Upper lobe of left lung (tissue), 6 donors: ENCODE data around the gene ATL1. TPM values are rescaled to one million over a fixed set of nuclear protein-coding genes. Genes with fewer than 3 reads are reported as not detected.

ENCODE experiments used
- ATAC-seq, 2 donors: fragments of 200-7000 bp; cut with Tn5 transposase; one replicate each; pipeline ENCODE4 v1.9.1; 2022; ENCODE audit warnings: mild to moderate bottlenecking in 2 of 2, moderate library complexity in 2 of 2; ENCODE audit not compliant: low FRiP score in 2 of 2
- DNase-seq, 2 donors: peaks; one replicate each; pipeline ENCODE4 v3.0.0-alpha.2; 2019 to 2020
- H3K27ac ChIP-seq, 4 donors: fragments of 200-600 bp; sonication (generic); one replicate each; pipeline ENCODE4 v1.5.1; 2016 to 2019
- H3K27me3 ChIP-seq, 4 donors: fragments of 200-600 bp; sonication (generic); one replicate each; pipeline ENCODE4 v1.5.1; 2017 to 2019
- H3K36me3 ChIP-seq, 4 donors: fragments of 200-600 bp; sonication (generic); one replicate each; pipeline ENCODE4 v1.5.1; 2016 to 2019
- H3K4me1 ChIP-seq, 4 donors: fragments of 200-600 bp; sonication (generic); one replicate each; pipeline ENCODE4 v1.5.1; 2018 to 2019
- H3K4me3 ChIP-seq, 4 donors: fragments of 200-600 bp; sonication (generic); one replicate each; pipeline ENCODE4 v1.5.1; 2017 to 2019; ENCODE audit warnings: mild to moderate bottlenecking in 2 of 4, moderate library complexity in 1 of 4
- H3K9me3 ChIP-seq, 4 donors: fragments of 200-600 bp; sonication (generic); one replicate each; pipeline ENCODE4 v1.5.1; 2018 to 2019
- EP300 ChIP-seq, 4 donors: sonication (generic); formaldehyde crosslinking; IDR thresholded peaks; one replicate each; pipeline ENCODE4 v1.5.1; 2017; ENCODE audit warnings: antibody characterized with exemption in 4 of 4, control low read depth in 2 of 4
- POLR2A ChIP-seq, 4 donors: fragments of 450-650 bp; IDR thresholded peaks; one replicate each; pipeline ENCODE4 v1.5.1; 2016 to 2017; ENCODE audit warnings: antibody characterized with exemption in 4 of 4, mild to moderate bottlenecking in 2 of 4
- POLR2AphosphoS5 ChIP-seq, 2 donors: sonication (generic); formaldehyde crosslinking; IDR thresholded peaks; one replicate each; pipeline ENCODE4 v1.5.1; 2017; ENCODE audit warnings: antibody characterized with exemption in 2 of 2
- WGBS, 2 donors: methylation state at CpG; one replicate each; pipeline ENCODE4 v1.1.5; 2017 to 2018; 5-methylcytosine and 5-hydroxymethylcytosine counted together
- total RNA-seq, 6 donors: library from RNA; depleted of rRNA in 4 of 6; stranded (reverse); fragments of >200 nt in 4 of 6; gene quantifications; one replicate each; pipeline versions ENCODE4 v1.1.0 to v1.2.1, GENCODE V29; 2016 to 2021
- TF ChIP-seq, protein P1 (sequence below), 6 experiments: fragments of 450-650 bp in 4 of 6; fragments of 200-600 bp in 2 of 6; sonication (generic) in 2 of 6; IDR thresholded peaks; one replicate each; pipeline ENCODE4 v1.5.1; 2016 to 2019; ENCODE audit warnings: antibody characterized with exemption in 6 of 6
- donor health status: DM: no; HTN: no; CAD: no; lungs with moderate emphysema.
- donor health status: DM: no; HTN: yes; CAD: no; lungs with severe emphysema.

The ATL1 gene
- total RNA-seq, 6 donors from 2014 or later = 1.3 to 7.9 (median 5.3) TPM

DNA sequence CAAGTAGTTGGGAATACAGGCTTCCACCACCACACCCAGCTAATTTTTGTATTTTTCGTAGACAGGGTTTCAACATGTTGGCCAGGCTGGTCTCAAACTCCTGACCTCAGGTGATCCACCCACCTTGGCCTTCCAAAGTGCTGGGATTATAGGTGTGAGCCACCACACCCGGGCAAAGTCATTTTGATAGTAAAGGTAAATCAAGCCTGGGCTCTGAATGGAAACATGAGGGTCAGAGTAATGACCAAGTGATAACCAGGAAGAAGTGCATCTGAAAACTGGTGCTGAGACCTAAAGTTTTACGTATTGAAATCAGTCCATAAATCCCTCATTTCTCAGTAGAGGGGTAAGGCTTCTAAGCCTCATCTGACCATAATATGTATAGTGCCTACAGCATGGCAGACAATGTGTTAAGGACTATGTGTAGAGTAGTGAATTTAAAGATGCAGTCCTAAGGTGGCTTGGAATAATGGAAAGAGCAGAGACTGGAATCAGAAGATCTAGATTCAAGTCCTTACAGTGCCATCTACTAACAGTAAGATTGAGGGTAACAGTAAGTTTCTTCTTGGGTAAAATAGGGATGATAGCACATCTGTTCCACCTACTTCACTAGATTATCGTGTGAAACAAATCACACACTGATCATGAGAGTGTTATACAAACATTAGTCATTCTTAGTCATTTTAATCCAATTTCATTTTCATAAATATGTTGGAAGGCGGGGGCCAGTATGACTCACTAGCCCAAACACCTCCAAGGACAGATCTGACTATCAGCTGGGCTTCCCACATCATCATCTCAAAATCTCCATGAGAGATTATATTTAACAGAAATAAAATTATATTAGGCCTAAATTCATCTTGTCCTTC, 38.8 kb upstream of the ATL1 start:
- WGBS, 2 donors = 54 to 63% methylated on average over 5 of the region's 5 CpGs
- no peaks in the 10 kb centered on the region for H3K36me3 ChIP-seq
- ATAC-seq (peak in 1 of 2 donors; percentile 90), DNase-seq (no peak)
- peaks cover 20 to 45% (median 35%) of the 10 kb centered on the region in 4 donors for H3K4me1 ChIP-seq
- no peak for TF ChIP-seq EP300 (IDR thresholded peaks at IDR 0.05)
- TF ChIP-seq, protein P1, sequence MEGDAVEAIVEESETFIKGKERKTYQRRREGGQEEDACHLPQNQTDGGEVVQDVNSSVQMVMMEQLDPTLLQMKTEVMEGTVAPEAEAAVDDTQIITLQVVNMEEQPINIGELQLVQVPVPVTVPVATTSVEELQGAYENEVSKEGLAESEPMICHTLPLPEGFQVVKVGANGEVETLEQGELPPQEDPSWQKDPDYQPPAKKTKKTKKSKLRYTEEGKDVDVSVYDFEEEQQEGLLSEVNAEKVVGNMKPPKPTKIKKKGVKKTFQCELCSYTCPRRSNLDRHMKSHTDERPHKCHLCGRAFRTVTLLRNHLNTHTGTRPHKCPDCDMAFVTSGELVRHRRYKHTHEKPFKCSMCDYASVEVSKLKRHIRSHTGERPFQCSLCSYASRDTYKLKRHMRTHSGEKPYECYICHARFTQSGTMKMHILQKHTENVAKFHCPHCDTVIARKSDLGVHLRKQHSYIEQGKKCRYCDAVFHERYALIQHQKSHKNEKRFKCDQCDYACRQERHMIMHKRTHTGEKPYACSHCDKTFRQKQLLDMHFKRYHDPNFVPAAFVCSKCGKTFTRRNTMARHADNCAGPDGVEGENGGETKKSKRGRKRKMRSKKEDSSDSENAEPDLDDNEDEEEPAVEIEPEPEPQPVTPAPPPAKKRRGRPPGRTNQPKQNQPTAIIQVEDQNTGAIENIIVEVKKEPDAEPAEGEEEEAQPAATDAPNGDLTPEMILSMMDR (IDR thresholded peaks at IDR 0.05) = no peak
- TF ChIP-seq POLR2AphosphoS5 (IDR thresholded peaks at IDR 0.05) = no peak
- no peak for TF ChIP-seq POLR2A (IDR thresholded peaks at IDR 0.05)
- no peaks in the 10 kb centered on the region for H3K9me3 ChIP-seq
- H3K4me3 ChIP-seq = no peak overlapping the region
- H3K27me3 ChIP-seq = no peaks in the 10 kb centered on the region
- peak overlapping the region in 3 of 4 donors; percentile 30 to 55 (median 40) for H3K27ac ChIP-seq

DNA sequence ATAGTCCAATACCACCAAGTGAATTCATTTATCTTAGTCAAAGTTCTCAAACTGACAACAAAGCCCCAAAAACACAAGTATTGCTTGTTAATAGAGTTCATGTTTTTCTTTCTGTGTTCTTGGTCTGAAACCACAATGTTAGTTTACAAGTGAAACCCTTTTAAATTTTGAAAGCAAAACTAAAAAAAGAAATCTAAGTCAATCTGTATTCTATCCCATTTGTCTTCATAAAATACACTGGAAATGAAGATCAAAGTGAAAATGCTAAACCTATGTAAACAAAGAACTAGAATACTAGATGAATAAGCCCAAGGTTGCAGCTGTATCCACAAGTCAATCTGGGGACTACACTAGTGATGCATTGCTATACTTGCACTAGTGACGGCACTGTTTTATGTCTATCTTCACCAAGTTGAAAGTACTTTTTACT, 38.0 kb upstream of the ATL1 start:
- H3K27ac ChIP-seq = peak overlapping the region in 2 of 4 donors; percentile 30 to 55
- no peak for ATAC-seq
- TF ChIP-seq EP300 (IDR thresholded peaks at IDR 0.05) (no peak), POLR2A (IDR thresholded peaks at IDR 0.05) (no peak), POLR2AphosphoS5 (IDR thresholded peaks at IDR 0.05) (no peak)
- TF ChIP-seq, protein P1 (IDR thresholded peaks at IDR 0.05) = no peak

DNA sequence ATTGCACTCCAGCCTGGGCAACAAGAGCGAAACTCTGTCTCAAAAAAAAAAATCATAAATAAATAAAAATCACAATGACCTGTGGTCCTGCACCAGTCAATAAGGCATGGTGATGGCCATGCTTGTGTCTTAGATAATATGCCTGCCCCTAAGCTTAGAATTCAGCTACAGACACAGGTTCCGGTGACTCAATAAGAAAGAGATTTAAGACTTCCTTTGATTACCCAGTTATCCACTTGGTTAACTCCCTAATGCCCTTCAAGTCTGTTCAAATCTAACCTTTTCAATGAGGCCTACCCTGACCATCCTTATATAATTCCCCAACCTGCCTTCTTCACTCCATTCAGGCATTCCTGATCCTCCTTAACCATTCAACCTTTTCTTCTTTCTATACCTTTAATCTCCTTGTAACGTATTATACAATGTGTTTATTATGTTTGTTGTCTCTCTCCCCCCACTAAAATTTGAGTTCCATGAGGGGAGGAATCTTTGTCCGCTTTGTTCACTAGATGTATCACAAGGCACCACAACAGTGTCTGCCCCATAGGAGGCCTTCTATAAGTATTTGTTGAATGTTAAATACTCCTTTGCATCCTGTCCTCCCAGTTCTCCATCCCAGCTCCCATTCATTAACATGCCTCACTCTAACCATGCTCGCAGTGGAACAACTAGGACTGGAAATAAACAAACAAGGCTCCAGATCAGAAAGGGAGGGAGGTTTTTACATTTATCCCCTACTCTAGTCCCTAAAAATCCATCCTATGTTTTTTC, 36.5 kb upstream of the ATL1 start:
- WGBS, 2 donors = 83 to 92% methylated on average over 5 of the region's 5 CpGs
- Histone ChIP-seq H3K27me3 (no peaks in the 10 kb centered on the region), H3K9me3 (no peaks in the 10 kb centered on the region), H3K27ac (peak overlapping the region in 1 of 4 donors; percentile 49), H3K4me1 (peaks cover 24 to 41% (median 34%) of the 10 kb centered on the region in 4 donors), H3K36me3 (no peaks in the 10 kb centered on the region), H3K4me3 (no peak overlapping the region)
- ATAC-seq (no peak), DNase-seq (no peak)
- TF ChIP-seq POLR2A (IDR thresholded peaks at IDR 0.05) (no peak), EP300 (IDR thresholded peaks at IDR 0.05) (no peak), POLR2AphosphoS5 (IDR thresholded peaks at IDR 0.05) (no peak)
- TF ChIP-seq, protein P1 (IDR thresholded peaks at IDR 0.05) = no peak

More for the DNA sequence above, 38.0 kb upstream of the ATL1 start:
- DNase-seq = no peak
- WGBS, 2 donors = 59 to 91% methylated on average over 1 of the region's 1 CpG
- H3K4me1 ChIP-seq = peaks cover 20 to 45% (median 32%) of the 10 kb centered on the region in 4 donors
- no peaks in the 10 kb centered on the region for H3K36me3 ChIP-seq
- no peaks in the 10 kb centered on the region for H3K27me3 ChIP-seq
- no peak overlapping the region for H3K4me3 ChIP-seq
- no peaks in the 10 kb centered on the region for H3K9me3 ChIP-seq

DNA sequence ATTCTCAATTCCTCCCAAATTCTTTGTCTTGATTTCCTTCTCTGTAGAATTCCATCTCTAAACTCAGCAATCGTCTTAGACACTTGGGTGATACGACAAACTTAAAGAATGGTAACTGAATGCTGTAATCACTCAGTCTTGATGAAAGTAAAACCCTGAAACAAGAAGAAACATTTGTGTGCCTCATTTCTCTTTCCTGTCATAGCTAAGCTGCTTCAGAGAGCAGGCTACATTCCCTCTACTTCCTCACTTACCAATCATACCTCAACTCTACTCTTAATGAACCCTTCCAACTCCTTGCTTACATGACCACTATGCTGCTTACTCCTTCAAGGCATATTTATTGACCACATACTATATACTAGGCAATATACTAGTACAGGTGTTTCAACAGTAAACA, 35.9 kb upstream of the ATL1 start:
- 72 to 77% methylated on average over 2 of the region's 2 CpGs for WGBS, 2 donors
- peak overlapping the region in 1 of 4 donors; percentile 49 for H3K27ac ChIP-seq
- H3K4me3 ChIP-seq = no peak overlapping the region
- H3K36me3 ChIP-seq = no peaks in the 10 kb centered on the region
- H3K4me1 ChIP-seq = peaks cover 28 to 45% (median 34%) of the 10 kb centered on the region in 4 donors
- TF ChIP-seq, protein P1 (IDR thresholded peaks at IDR 0.05) = no peak
- no peak for TF ChIP-seq POLR2AphosphoS5 (IDR thresholded peaks at IDR 0.05)
- no peak for TF ChIP-seq POLR2A (IDR thresholded peaks at IDR 0.05)
- TF ChIP-seq EP300 (IDR thresholded peaks at IDR 0.05) = no peak
- no peak for ATAC-seq
- no peak for DNase-seq
- no peaks in the 10 kb centered on the region for H3K27me3 ChIP-seq
- no peaks in the 10 kb centered on the region for H3K9me3 ChIP-seq
